Glutamatergic neuron (in vitro differentiated cells): ENCODE results near the gene TMEM198. TPM values are rescaled to one million over a fixed set of nuclear protein-coding genes. Genes with fewer than 3 reads are reported as not detected.

Experiments used
- DNase-seq: peaks from one replicate; pipeline ENCODE4 v3.0.0; 2022
- H3K27ac Mint-ChIP-seq: one replicate; pipeline ENCODE4 v1.8.0; 2020; ENCODE audit warnings: mild to moderate bottlenecking, mixed read lengths, inconsistent platforms; ENCODE audit not compliant: unreplicated experiment
- H3K27me3 Mint-ChIP-seq: one replicate; pipeline ENCODE4 v1.8.0; 2020; ENCODE audit warnings: mild to moderate bottlenecking, moderate library complexity, mixed read lengths, inconsistent platforms; ENCODE audit not compliant: unreplicated experiment
- H3K36me3 Mint-ChIP-seq: one replicate; pipeline ENCODE4 v1.8.0; 2020; ENCODE audit warnings: mild to moderate bottlenecking, mixed read lengths, inconsistent platforms; ENCODE audit not compliant: unreplicated experiment
- H3K4me1 Mint-ChIP-seq: one replicate; pipeline ENCODE4 v1.8.0; 2020; ENCODE audit warnings: mild to moderate bottlenecking, low read depth, mixed read lengths, inconsistent platforms; ENCODE audit not compliant: unreplicated experiment
- H3K4me3 Mint-ChIP-seq: one replicate; pipeline ENCODE4 v1.8.0; 2020; ENCODE audit warnings: mild to moderate bottlenecking, mixed read lengths, inconsistent platforms; ENCODE audit not compliant: unreplicated experiment
- H3K9me3 Mint-ChIP-seq: one replicate; pipeline ENCODE4 v1.8.0; 2020; ENCODE audit warnings: mild to moderate bottlenecking, moderate library complexity, mixed read lengths, inconsistent platforms; ENCODE audit not compliant: unreplicated experiment
- CTCF ChIP-seq: fragments of 200-600 bp; sonication (generic); IDR thresholded peaks from one replicate; pipeline ENCODE4 v1.5.0; 2021; ENCODE audit not compliant: partially characterized antibody, unreplicated experiment
- microRNA-seq: library from miRNA; unstranded; fragments of <30 nt; microRNA quantifications from one replicate; pipeline ENCODE4, GENCODE V29; 2020; ENCODE audit not compliant: unreplicated experiment
- total RNA-seq: library from RNA; stranded (reverse); fragmentation: NEBNext Ultra II Directional; extraction: Animal tissue kit (Norgen Biotek cat#: 25700); gene quantifications from one replicate; pipeline ENCODE4 v1.2.1, GENCODE V29; 2021; ENCODE audit not compliant: unreplicated experiment

Gene TMEM198
- total RNA-seq, 1 donor from 2014 or later: 40.9 TPM

DNA sequence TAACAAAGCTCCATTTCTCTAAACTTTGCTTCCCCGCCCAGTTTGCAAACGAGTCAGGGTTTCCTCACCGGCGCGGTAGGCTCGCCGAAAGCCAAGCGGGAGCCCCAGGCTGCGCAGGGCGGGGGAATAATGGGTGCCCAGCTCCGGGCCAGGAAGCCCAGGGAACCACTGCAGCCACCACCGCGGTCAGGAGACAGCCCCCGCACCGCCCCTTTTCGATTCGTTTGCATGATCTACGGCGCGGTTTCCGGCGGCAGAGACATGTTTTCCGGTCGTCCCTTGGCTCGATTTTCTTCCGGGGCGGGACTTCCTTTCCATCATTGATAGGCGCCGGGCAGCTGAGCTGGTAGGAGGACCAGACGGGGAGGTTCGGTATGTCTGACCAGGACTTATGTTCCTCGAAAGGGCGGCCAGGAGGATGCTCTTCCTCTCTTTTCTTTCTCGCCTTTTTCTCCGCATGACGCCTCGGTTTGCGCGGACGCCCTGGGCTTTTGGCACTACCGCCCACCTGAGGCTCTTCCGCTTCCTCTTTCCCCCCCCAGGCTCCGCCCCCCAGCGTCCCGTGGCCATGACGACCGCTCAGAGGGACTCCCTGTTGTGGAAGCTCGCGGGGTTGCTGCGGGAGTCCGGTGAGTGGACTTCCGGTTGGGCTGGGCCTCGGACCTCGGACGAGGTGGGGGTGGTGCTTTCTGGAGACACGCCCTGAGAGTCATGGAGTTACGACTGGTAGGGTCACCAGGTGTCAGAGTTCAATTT, 53.9 kb downstream of the TMEM198 start, which contains the start of gene STK11IP:
Gene STK11IP (plus strand): TSS at position 306 of the 756 bp plus-strand sequence. CDS start 263 bp downstream, at position 569.
- Mint-ChIP-seq H3K27me3 (peaks cover 4% of the 10 kb centered on the region), H3K9me3 (no peaks in the 10 kb centered on the region), H3K27ac (peak within 1 kb of the TSS; percentile 98), H3K36me3 (no peaks in the 10 kb centered on the region), H3K4me1 (peaks cover 2% of the 10 kb centered on the region), H3K4me3 (peak within 1 kb of the TSS; percentile 97)
- DNase-seq: peak; percentile 96
- TF ChIP-seq CTCF: no peak

GRCh38 chr2:219598308-219599078, 54.7 kb downstream of the TMEM198 start:
- no peaks in the 10 kb centered on the region for H3K36me3 Mint-ChIP-seq
- peaks cover 2% of the 10 kb centered on the region for H3K4me1 Mint-ChIP-seq
- peak overlapping the region; percentile 83 for H3K27ac Mint-ChIP-seq
- TF ChIP-seq CTCF: no peak
- no peak for DNase-seq
- peak overlapping the region; percentile 97 for H3K4me3 Mint-ChIP-seq
- H3K9me3 Mint-ChIP-seq: no peaks in the 10 kb centered on the region
- H3K27me3 Mint-ChIP-seq: no peaks in the 10 kb centered on the region

Small RNA genes lying within 50 kb of the gene (microRNA-seq; reads per million reads assigned to microRNA genes)
- 3.7 reads per million, percentile 27 among the genes with 10 or more reads in this experiment for gene MIR3132

Other genes starting within 250 kb of the TMEM198 start
- 104 TPM for gene PTPRN, start 234.6 kb upstream of the TMEM198 start, total RNA-seq
- not detected for gene RESP18, start 211.3 kb upstream of the TMEM198 start, total RNA-seq
- 19.8 TPM for gene DNPEP, start 156.1 kb upstream of the TMEM198 start, total RNA-seq
- 1.3 TPM for gene DES, start 125.7 kb upstream of the TMEM198 start, total RNA-seq
- gene SPEG, start 109.2 kb upstream of the TMEM198 start, total RNA-seq: 92.9 TPM
- 23.2 TPM for gene GMPPA, start 45.1 kb upstream of the TMEM198 start, total RNA-seq
- gene ASIC4, start 29.5 kb upstream of the TMEM198 start, total RNA-seq: 5.4 TPM
- 31.1 TPM for gene CHPF, start 219 bp upstream of the TMEM198 start, total RNA-seq
- gene OBSL1, start 27.5 kb downstream of the TMEM198 start, total RNA-seq: 47.9 TPM
- not detected for gene INHA, start 28.3 kb downstream of the TMEM198 start, total RNA-seq
- gene STK11IP, start 53.8 kb downstream of the TMEM198 start, total RNA-seq: 34.5 TPM
- 24.4 TPM for gene SLC4A3, start 83.6 kb downstream of the TMEM198 start, total RNA-seq